Head of caudate nucleus (tissue), 42 donors: ENCODE results near the gene USP48.
A peak's percentile ranks its signal among the peaks of the same experiment; 100 is the strongest.

ENCODE experiments used
- DNase-seq, 42 donors: peaks; one replicate each; pipeline versions ENCODE4 v3.0.0 to v3.0.0-alpha.2; 2020 to 2021; ENCODE audit warnings: mixed read lengths in 7 of 42
- intact Hi-C: fragments of 100-400 bp; cut with DNase I; formaldehyde crosslinking; loops from one replicate; pipeline ENCODE4 v1.15.0; 2022

USP48 gene

GRCh38 chr1:21716169-21716568 is 66.8 kb downstream of the USP48 start:
- peak in 1 of 42 donors; percentile 22 for DNase-seq
- intact Hi-C loops = no loop called here

- no peak for DNase-seq
- intact Hi-C loops = loop anchor here (5.0 kb wide), 1 partner anchor 74 kb away; the partner anchor contains the start of gene USP48
These were observed 75.1 kb downstream of the USP48 start for GRCh38 chr1:21707891-21708290.

GRCh38 chr1:21707086-21707840 is 75.7 kb downstream of the USP48 start:
- intact Hi-C loops = loop anchor here (5.0 kb wide), 1 partner anchor 75 kb away; the partner anchor contains the start of gene USP48

GRCh38 chr1:21706151-21706835 is 76.7 kb downstream of the USP48 start:
- peak; percentile 30 to 92 (median 74) for DNase-seq
- intact Hi-C loops = loop anchor here (5.0 kb wide), 1 partner anchor 76 kb away; the partner anchor contains the start of gene USP48

More at GRCh38 chr1:21707086-21707840, 75.7 kb downstream of the USP48 start:
- DNase-seq = no peak

GRCh38 chr1:21705303-21705980 is 77.5 kb downstream of the USP48 start:
- DNase-seq = peak in 35 of 42 donors; percentile 21 to 81 (median 61)
- intact Hi-C loops = loop anchor here (5.0 kb wide), 1 partner anchor 77 kb away; the partner anchor contains the start of gene USP48

GRCh38 chr1:21704145-21704544 is 78.8 kb downstream of the USP48 start:
- DNase-seq = no peak

GRCh38 chr1:21703318-21703963 is 79.5 kb downstream of the USP48 start:
- intact Hi-C loops = no loop called here
- DNase-seq = peak in 3 of 42 donors; percentile 8 to 51 (median 30)

More at GRCh38 chr1:21704145-21704544, 78.8 kb downstream of the USP48 start:
- intact Hi-C loops = no loop called here

GRCh38 chr1:21702780-21703179 is 80.2 kb downstream of the USP48 start:
- no peak for DNase-seq
- intact Hi-C loops = no loop called here

- DNase-seq = no peak
- intact Hi-C loops = no loop called here
These were observed 81.5 kb downstream of the USP48 start for GRCh38 chr1:21701401-21701800.

GRCh38 chr1:21700094-21700493 is 82.9 kb downstream of the USP48 start:
- intact Hi-C loops = no loop called here
- DNase-seq = no peak

GRCh38 chr1:21696931-21697330 is 86.0 kb downstream of the USP48 start:
- intact Hi-C loops = no loop called here
- DNase-seq = no peak

- DNase-seq = no peak
- intact Hi-C loops = no loop called here
These were observed 89.2 kb downstream of the USP48 start for GRCh38 chr1:21693732-21694131.

- no peak for DNase-seq
- intact Hi-C loops = no loop called here
These were observed 91.2 kb downstream of the USP48 start for GRCh38 chr1:21691739-21692138.

- DNase-seq = no peak
- intact Hi-C loops = no loop called here
These were observed 93.1 kb downstream of the USP48 start for GRCh38 chr1:21689661-21690372.

GRCh38 chr1:21687081-21687529 is 95.8 kb downstream of the USP48 start:
- no peak for DNase-seq
- intact Hi-C loops = no loop called here

GRCh38 chr1:21685946-21686678 is 96.8 kb downstream of the USP48 start:
- DNase-seq = no peak
- intact Hi-C loops = no loop called here

GRCh38 chr1:21681426-21681825 is 101.5 kb downstream of the USP48 start:
- intact Hi-C loops = no loop called here
- no peak for DNase-seq

- intact Hi-C loops = no loop called here
- no peak for DNase-seq
These were observed 102.0 kb downstream of the USP48 start for GRCh38 chr1:21680918-21681317.
